IPS-NIHi7 (cell line): ENCODE data around the gene NACC1.
"Not testable (repeated sequence)": the region's sequence is repeated elsewhere in the genome, so short reads cannot be mapped to it uniquely, and the experiment has no call there.

ENCODE experiments used
- DNase-seq: peaks from one replicate; pipeline ENCODE4 v3.0.0; 2012; ENCODE audit warnings: mixed read lengths; ENCODE audit errors: extremely low spot score

NACC1 gene

DNA sequence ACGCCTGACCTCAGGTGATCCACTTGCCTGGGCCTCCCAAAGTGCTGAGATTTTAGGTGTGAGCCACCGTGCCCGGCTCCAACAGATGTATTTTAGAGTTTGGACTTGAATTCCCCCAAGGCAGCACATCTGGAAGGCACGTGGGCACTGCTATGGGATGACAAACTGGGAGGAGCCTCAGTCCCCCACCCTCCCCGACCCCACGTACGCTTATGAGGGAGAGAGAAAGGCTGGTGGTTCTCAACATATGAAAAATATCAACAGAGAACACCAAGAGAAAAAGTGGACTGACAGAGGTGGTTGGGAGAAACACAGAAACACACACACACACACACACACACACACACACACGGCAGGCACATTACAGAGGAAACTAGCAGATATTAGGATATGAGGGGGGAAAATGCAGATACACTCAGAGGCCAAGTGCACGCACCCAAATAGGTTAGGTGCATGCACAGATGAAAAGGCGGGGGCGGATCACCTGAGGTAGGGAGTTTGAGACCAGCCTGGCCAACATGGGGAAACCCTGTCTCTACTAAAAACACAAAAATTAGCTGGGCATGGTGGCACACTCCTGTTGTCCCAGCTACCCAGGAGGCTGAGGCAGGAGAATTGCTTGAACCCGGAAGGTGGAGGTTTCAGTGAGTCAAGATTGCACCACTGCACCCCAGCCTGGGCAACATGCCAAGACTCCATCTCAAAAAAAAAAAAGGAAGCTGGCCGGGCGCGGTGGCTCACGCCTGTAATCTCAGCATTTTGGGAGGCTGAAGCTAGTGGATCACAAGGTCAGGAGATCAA, 28.9 kb downstream of the NACC1 start:
- DNase-seq, result no peak

DNA sequence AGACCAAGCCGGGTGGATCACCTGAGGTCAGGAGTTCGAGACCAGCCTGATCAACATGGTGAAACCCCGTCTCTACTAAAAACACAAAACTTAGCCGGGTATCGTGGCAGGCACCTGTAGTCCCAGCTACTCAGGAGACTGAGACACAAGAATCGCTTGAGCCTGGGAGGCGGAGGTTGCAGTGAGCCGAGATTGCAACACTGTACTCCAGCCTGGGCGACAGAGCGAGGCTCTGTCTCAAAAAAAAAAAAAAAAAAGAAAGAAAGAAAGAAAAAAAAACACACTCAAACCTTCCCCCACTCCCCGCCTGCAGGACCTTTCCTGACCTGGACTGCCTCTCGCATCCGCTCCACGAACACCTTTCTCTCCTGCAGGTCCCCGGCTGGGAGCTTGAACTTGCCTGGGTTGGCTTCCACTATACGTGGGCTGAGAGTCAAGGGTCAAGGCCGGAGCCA, 31.1 kb downstream of the NACC1 start:
- not testable (repeated sequence) for DNase-seq

DNA sequence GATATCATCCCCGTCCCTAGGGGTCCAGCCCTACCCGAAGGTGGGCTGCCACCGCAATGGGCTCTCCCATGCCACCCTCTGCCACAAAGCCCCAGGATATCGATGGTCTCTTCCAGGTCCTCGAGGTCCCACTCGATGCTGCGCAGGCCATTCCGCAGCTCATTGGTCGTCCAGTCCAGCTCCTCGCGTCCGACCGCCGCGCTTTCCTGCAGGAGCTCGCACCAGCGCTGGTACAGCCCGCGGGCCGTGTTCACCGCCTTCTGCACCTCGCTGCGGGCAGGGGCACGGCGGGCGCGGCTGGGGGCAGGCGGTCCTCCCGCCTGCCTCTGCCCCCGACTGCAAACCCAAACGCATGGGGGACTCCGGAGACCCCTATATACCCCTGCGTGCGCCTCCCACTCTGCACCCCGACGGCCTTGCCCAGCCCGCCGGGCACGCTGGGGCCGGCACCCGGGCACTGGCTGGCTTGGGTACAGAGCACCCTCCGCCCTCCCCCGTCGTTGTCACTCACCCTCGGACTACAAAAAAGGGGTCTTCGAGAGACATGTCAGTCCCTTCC, 31.6 kb downstream of the NACC1 start:
- DNase-seq, result no peak

DNA sequence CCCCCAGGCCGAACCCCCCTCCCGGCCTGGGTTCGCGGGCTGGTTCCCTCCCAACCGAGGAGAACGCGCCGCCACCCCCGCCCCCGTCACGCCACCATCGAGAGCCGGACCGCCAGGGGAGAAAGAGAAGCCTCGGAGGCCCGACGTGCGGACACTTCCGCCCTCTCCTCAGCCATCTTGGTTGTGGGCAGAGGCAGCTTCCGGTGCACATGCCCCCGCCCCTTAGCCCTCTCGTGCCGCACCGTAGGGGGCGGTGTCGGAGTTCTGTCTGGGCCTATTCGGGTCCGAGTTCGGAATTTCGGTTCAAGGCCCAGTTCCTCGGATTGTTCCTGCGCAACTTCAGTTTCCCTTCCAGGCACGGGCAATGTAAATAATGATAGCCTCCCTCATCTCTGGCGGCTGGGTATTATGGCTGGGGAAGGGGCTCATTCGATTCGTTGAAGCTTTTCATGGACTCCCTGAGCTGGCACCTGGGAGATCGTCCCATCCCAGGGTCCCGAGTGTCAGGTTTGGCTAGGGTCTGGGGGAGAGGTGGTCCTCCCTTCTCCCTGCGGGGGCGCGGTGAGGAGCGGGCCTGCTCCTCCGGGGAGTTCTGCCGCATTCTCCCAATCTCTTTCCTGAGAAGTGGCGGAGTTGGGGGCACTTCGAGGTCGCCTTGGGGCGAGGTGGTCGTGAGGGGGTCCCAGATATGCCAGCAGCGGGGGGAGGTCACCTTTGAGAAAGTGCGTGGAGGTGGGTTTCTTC, 32.3 kb downstream of the NACC1 start, which contains the start of the genes IER2 and STX10:
Gene IER2, plus strand, starts transcription at position 225 of the 744 bp plus-strand sequence. CDS start 2,776 bp downstream, outside the sequence.
Gene STX10, minus strand, starts transcription at position 189 of the 744 bp plus-strand sequence. CDS start 202 bp downstream, outside the sequence.
- peak; percentile 86 for DNase-seq

DNA sequence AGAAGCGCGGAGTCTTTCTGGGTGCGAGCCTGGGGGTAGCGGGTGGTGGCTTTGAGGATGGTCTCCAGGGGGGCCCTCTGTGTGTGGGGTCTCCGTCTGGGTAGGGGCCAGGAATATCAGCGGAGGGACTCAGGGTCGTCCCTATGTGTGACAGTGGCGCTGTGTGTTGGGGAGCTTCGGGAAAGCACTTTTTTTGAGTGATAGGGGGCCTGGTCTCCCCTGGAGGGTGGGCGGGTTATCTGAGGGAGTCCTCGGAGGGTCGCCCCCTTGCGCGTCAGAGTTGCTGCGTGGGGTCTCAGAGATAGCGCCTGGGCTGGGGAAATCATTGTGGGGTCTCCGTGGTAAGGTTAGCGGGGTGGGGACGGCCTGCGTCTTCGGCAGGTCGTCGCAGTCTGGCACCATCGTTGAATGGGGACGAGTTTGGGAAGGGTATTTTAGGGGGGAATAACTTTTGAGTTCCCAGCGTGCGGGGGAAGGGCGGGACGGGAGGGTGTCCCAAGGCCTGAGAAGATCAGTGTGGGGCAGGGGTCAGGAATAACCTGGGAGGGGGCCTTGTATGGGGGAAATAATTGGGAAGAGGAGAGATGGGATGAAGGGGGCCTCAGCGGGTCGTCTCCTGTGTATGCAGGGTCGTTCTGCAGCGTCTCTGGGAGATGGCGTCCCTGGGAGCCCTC, 33.0 kb downstream of the NACC1 start:
- no peak for DNase-seq

DNA sequence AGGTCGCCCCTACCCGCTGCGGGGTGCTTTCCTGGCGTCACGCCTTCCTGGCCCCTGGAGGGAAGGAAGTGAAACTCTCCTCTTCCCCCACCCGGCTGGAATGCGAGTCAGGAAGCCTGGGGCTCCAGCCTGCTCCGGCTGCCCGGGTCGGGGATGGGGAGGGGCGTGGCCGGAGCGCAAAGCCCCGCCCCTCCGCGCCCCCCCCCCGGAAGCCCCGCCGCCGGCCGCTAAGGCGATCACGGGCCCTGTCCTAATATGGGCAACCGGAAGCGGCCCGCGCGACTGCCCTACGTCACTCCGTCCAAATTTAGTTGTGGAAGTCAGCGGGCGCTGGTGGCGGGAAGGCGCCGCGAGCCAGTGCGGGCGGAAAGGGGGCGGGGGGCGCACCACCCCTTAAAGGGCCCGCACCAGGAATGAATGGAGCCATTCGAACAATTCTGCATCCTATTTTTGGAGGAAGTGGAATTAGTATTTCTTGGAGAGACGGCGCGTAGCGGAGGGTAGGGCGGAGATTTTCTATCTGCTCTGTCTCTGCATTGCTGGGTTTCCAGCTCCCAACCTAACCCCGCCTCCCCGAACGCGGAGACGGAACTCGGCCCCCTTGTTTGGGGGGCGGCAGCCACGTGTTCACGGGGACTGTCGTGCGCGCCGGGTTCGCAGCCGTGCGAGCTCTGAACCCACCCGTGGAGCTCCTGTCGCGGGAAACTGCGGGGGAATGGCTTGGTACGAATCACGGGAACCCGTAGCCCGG, 33.7 kb downstream of the NACC1 start:
- peak; percentile 91 for DNase-seq

DNA sequence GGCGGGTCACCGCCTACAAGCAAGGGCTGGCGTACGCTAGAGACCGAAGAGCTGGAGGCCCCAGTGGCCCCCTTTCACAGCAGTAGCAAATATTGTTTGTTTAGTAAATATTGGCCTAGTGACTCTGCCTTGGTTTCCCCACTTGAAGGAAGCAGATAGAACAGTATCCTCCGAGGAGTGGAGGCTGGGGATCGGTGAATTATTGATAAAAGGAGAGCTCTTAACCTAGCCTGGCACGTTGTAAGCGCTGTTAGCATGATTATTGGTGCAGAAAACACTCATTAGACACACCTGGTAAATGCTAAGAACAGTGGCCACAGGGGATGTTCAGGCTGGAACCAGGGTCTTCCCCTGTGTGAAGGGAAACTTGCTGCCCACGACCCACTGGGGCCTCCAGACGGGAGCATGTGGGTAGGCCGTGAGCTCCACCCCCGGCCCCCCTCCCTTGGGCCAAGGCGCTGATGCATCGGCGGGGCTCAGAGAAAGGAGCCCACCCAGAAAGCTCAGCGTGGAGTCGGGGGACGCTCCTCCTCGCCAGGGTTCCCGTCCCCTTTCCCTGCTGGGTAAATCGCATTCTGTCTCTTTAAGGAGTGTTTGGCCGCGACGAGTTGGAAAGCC, 34.4 kb downstream of the NACC1 start:
- no peak for DNase-seq

DNA sequence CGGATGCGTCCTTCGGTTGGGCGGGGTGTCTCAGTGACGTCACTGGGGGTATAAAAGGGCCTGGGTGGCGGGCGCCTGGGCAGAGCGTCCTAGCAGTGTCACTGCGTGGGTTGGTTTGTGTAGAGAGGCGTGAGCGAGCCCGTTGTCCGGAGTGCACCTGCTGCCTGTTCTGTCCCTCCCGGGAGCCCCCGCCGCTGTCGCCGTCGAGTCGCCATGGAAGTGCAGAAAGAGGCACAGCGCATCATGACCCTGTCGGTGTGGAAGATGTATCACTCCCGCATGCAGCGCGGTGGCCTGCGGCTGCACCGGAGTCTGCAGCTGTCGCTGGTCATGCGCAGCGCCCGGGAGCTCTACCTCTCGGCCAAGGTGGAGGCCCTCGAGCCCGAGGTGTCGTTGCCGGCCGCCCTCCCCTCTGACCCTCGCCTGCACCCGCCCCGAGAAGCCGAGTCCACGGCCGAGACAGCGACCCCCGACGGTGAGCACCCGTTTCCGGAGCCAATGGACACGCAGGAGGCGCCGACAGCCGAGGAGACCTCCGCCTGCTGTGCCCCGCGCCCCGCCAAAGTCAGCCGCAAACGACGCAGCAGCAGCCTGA, 35.0 kb downstream of the NACC1 start:
- DNase-seq, result peak; percentile 72

DNA sequence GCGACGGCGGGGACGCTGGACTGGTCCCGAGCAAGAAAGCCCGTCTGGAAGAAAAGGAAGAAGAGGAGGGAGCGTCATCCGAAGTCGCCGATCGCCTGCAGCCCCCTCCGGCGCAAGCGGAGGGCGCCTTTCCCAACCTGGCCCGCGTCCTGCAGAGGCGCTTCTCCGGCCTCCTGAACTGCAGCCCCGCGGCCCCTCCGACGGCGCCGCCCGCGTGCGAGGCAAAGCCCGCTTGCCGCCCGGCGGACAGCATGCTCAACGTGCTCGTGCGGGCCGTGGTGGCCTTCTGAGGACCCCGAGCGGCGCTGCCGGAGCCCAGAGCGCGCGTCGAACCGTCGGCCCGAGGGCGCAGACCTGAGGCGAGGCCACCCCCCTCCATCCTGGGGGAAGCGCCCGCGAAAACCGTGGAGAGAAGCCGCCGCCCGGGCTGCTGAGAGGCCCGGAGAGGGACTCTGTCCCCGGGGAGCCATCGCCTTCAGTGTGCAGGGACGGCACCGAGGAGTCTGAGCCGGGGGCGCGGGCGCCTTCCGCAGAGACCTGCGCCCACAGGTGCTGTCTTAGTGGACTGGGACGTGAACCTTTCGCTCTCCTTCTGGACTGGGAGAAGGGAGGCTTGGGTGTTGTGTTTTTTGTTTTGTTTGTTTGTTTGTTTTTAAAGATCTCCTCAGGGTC, 35.6 kb downstream of the NACC1 start:
- no peak for DNase-seq

DNA sequence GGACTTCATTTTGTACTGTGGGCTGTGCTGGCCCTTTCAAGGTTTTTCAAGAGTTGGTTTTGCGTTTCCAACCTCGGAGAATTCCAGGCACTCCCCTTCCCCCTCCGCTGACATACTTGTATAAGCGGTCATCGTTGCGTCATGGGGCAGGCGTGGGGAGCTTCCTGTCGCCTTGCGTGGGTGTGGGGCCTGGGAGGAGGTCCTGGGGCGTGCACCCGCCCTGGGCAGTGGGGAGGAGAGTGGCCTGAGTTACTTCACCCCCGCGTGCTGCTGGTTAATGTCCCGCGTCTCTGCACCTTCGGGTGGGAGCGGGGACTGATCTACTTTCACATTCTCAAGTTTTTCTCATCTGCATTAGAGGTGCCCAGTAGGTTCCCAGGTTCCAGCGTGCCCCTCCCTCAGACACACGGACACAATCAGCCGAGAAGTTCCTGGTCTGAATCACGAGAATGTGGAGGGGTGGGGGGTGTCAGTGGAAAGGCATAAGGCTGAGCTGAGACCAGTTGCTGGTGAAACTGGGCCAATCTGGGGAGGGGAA, 36.2 kb downstream of the NACC1 start:
- no peak for DNase-seq

DNA sequence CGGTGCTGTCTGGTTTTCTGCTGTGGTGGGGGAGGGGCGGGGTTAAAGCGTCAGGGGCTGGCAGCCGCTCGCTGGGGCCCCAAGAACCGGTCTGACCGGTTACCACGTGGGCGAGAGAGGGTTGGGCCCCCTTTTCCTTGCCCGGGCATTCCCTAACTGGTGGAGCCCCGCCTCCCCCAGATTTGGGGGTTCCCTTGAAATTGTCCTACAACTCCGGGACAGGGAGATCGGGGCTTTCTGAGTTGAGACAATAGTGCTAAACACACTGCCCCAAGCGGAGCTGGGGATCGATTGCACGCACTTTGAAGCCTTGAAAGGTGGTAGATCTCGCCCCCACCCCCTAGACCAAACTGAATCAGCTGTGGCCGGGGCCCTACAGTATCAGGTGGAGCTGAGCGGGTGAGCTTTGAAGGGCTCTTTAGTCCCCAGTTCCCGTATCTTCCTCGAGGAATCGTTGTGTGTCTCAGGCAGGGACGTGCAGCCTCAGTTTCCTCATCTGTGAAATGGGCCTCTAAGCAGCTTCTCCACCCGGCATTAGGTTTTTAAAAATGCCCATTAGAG, 36.9 kb downstream of the NACC1 start:
- DNase-seq, result peak; percentile 64

DNA sequence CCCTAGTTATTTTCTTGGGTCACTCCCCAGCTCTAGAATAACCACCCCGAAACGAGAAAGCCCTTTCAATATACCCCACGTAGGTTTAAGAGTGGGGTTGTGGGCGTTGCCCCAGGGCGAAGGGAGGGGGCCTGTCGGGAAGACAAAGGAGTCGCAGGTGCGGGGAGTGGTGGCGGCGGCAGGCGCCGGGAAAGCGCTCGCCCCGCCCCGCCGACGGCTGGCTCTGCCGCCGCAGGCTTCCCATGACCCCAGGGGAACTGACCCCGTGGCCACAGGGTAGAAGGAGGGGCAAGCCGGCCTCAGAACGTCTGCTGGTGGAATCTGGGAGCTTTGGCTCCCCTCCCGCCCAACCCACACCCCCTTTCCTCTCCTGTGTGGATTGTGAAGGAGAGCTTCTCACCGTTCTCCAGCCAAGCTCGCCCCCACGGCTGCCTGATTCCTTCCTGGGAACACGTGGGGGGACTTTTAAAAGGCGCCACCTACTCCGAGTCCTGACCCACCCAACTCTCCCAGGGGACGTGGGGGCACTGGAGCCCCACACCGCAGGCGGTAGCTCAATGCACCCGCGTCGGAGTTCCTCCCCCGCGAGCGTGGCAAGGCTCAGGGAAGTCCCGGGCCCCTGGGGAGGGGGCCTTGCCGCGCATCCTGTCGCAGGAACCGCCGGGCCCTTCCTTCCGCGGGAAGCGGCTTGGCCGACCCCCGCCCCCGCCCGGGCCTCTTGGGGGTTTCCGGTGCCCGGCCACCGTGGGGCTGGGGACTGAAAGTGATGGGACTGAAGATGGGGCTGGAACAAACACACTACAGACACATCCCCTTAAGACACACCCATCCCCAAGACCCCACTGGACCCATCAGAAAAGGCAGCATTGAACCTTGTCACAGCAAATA, 37.7 kb downstream of the NACC1 start:
- DNase-seq, result peak; percentile 84

DNA sequence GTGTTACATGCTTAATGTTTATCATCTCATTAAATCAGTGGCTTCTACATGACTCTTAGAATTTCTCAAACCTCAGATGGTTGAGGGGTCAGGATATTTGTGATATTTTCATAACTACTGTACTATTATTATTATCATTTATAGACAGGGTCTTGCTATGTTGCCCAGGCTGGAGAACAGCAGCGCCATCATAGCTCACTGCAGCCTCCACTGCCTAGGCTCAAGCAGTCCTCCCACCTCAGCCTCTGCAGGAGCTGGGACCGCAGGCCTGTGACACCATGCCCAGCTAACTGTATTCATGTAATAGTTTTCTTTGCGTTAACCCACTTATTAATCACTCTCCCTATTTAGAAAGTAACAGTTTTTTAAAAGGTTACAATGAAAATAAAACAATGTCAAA, 41.6 kb downstream of the NACC1 start:
- DNase-seq, result no peak

DNA sequence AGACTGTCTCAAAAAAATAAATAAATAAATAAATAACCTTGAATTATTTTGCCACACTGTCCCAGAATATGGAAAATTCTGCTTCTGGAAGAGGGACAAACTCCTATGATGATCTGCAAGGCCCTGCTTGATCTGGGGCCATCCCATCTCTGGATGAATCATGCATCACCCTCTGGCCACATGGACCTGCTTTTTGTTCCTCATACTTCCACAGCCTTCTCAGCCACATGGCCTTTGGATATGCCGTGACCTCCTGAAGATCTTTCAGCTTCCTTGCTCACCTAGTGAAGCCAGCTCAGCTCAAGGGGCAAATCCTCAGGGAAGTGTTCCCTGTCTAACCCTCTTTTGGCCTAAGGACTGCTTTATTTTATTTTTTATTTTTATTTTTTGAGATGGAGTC, 42.5 kb downstream of the NACC1 start:
- DNase-seq, result no peak

DNA sequence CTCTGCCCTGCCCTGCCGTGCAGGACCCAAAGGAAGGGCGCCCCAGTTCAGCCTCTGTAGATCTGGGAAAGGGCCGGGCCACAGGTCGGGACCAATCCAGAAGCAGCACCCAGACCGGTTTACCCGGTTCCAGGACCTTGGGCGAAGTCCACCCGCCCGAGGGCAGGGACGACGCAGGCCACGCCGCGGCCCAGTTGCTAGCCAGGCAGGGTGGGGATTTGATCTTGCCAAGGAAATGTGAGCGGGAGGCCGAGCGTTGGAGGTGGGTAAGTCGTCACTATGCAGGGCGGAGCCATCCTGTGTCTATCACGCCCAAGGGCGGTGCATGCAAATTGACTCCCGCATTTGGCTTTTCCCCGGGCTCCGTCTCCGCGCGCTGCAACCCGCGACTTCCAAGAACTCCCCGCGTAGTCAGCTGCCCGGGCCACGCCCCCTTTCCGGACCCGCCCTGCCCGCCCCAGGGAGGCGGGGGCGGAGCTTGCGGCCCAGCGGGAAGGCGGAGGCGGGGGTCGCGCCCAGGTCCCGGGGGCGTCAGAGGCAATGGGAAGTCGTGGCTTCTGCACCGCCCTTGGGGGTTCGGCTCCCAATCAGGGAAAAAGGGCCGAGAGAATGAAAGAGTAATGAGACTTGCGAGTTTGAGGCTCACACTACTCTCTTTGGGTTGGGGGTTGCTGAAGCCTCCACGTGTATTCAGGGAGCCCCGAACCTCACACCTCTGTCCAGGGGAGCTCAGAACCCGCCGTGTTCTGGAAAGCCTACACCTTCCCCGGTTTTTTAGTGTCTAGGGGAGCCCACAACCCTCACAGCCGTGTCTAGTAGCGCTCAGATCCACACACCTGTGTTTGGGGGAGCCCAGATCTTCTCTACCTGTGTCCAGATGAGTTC, 44.9 kb downstream of the NACC1 start:
- peak; percentile 77 for DNase-seq

DNA sequence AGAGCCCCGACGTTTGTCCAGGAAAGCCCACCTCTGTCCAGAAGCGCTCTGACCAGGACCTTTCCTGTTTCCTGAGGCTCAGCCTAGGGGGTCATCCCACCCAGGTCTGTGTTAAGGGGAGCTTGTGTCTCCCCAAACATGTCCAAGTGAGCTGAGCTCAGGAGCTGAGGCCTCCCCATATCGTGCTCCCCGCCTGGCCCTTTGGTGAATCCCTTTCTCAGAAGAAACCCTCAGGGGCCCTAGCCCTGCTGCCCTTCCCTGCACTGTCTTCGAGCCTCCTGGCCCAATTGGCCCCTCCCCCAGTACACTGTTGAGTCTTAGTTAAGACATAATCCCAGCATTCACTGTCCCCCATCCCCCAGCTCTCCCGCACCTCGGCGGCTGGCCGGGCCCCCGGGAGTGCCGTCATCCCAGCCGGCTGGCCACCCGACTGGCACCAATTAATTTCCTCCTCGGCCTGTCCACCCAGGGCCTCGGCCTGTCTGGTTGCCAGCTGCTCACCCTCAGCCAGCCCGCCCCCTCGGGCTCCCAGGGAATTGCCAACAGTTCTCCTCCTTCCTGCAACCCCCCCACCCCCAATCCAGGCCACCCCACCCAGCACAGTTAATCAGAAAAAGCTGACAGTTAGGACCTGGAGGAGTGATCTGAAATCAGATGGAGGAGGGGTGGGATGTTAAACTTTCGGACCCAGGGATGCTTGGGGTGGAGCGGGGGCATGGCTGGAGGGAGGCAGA, 45.7 kb downstream of the NACC1 start:
- DNase-seq, result peak; percentile 57
